Measurements from ENCODE around the gene BRCA2.
"Not testable (repeated sequence)": the region's sequence is repeated elsewhere in the genome, so short reads cannot be mapped to it uniquely, and the experiment has no call there.

The BRCA2 gene

DNA sequence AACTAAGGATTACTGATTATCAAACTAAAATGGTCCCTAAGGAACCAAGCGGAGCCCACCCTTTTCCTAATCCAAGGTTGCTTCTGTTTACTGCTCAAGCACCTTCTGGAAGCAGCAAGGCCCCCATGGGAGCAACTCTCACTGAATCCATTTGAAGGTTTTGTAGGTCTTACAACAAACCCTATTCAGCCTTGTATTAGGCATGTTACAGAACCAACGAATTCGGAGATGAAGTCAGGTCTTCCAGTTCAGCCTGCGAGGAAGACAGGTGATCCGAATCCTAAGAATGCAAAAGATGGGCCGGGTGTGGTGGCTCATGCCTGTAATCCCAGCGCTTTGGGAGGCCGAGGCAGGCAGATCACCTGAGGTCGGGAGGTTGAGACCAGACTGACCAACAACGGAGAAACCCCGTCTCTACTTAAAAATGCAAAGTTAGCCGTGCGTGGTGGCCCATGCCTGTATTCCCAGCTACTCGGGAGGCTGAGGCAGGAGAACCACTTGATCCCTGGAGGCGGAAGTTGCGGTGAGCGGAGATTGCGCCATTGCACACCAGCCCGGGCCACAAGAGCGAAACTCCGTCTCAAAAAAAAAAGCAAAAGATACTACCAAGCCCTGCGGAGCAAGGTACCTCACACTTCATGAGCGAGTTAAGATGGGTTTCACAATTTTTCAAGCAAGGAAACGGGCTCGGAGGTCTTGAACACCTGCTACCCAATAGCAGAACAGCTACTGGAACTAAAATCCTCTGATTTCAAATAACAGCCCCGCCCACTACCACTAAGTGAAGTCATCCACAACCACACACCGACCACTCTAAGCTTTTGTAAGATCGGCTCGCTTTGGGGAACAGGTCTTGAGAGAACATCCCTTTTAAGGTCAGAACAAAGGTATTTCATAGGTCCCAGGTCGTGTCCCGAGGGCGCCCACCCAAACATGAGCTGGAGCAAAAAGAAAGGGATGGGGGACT, 754 bp upstream of the BRCA2 start:
- no peak for DNase-seq

DNA sequence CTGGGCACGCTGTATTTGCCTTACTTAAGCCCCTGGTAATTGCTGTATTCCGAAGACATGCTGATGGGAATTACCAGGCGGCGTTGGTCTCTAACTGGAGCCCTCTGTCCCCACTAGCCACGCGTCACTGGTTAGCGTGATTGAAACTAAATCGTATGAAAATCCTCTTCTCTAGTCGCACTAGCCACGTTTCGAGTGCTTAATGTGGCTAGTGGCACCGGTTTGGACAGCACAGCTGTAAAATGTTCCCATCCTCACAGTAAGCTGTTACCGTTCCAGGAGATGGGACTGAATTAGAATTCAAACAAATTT, 676 bp downstream of the BRCA2 start:
- DNase-seq = no peak

DNA sequence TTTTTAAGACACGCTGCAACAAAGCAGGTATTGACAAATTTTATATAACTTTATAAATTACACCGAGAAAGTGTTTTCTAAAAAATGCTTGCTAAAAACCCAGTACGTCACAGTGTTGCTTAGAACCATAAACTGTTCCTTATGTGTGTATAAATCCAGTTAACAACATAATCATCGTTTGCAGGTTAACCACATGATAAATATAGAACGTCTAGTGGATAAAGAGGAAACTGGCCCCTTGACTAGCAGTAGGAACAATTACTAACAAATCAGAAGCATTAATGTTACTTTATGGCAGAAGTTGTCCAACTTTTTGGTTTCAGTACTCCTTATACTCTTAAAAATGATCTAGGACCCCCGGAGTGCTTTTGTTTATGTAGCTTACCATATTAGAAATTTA, 1.2 kb downstream of the BRCA2 start:
- no peak for DNase-seq

DNA sequence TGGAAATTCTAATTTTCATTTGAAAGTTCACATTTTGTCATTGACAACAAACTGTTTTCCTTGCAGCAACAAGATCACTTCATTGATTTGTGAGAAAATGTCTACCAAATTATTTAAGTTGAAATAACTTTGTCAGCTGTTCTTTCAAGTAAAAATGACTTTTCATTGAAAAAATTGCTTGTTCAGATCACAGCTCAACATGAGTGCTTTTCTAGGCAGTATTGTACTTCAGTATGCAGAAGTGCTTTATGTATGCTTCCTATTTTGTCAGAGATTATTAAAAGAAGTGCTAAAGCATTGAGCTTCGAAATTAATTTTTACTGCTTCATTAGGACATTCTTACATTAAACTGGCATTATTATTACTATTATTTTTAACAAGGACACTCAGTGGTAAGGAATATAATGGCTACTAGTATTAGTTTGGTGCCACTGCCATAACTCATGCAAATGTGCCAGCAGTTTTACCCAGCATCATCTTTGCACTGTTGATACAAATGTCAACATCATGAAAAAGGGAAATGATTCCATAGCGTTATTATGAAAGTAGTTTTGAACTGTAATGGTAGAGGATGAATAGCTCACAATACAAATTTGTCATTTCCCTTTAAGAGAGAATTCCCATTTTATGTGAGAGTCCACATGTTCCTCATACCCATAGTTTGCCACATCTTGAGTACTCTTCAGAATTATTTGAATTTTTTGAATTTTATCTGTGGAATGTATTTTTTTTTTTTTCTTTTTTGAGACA, 2.6 kb downstream of the BRCA2 start:
- no peak for DNase-seq

DNA sequence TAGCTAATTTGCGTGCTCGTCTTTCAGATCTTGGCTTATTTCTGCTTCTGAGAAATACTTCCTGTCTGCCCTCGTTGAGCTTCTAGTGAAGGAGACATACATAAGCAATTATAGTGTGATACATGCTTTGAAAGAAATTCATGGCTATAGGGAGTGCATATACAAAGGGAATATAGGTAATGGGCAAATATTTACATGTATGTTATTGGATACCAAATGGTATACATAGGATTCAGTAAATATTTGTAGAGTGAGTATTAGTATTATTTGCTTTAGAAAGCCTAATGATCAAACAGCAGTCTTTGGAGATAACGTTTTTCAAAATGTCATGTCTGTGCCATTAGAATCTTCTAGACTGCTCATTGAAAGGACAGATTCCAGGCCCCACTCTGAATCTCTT, 5.2 kb downstream of the BRCA2 start:
- DNase-seq = no peak

DNA sequence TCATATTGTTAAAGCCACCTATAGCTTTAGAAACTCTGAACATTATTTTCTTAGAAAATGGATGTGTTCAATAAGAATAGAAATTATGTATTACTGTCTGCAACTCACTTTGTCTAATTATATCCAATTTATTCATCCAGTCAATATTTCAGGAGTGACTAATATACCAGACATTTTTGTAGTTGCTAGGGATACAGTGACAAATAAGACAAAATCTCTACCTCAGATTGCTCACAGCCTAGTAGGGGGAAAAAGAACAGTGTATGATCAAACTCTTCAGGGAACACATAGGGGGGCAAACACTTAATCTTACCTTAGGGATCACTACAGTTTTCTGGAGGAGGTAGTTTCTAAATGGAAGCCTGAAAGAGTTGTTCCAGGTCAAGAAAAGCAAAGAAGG, 8.6 kb downstream of the BRCA2 start:
- DNase-seq = no peak

DNA sequence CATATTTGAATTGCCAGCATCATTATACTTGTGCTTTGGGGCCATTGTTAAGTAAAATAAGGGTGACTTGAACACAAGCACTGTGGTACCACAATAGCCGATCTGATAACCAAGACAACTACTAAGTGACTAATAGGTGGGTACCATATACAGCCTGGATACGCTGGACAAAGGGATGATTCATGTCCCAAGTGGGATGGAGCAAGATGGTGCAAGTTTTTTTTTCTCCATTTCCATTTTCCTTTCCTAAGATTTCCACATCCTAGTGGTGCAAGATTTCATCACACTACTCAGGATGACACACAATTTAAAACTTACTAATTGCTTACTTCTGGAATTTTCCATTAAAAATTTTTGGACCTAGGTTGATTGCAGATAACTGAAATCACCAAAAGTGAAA, 15.1 kb downstream of the BRCA2 start:
- no peak for DNase-seq

DNA sequence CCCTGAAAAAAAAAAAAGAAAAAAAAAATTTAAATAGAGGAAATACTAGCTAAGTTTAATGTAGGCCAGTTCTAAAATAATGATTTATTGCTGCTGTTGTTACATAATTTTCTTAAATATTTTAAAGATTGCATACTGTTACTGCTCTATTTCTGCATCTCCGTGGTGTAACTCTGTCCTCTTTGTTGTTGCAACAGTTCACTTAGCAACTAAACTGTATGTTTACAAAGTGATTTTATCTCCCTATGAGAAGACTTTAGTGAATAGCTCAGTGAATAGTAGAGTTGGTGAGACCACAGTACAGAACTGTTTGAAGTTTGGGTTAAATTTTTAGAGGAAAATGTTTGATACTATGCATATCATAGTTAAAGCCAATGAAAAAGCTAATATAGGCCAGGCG, 19.4 kb downstream of the BRCA2 start:
- DNase-seq = no peak

DNA sequence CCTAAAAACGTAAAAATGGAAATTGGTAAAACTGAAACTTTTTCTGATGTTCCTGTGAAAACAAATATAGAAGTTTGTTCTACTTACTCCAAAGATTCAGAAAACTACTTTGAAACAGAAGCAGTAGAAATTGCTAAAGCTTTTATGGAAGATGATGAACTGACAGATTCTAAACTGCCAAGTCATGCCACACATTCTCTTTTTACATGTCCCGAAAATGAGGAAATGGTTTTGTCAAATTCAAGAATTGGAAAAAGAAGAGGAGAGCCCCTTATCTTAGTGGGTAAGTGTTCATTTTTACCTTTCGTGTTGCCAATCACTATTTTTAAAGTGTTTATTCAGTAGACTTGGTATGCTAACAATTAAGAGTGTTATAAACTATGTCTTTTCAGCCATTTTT, 25.6 kb downstream of the BRCA2 start:
- no peak for DNase-seq

DNA sequence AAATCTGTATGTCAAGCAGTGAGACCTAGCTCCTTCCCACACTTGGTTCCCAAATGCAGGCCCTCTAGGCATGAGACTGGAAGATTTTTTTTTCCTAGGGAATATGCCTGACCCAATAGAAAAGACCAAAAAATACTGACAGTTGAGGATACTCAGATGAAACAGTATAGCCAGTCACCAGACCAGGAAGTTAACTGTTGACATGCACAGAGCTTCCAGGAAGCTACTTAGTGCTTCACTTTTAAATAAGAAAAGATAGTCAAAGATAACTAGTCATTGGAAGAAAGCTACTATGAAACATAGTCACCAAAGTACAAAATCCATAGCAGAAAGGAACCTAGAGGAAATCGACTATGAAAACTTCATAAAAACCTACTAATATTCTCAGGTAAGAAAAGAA, 32.3 kb downstream of the BRCA2 start:
- no peak for DNase-seq

DNA sequence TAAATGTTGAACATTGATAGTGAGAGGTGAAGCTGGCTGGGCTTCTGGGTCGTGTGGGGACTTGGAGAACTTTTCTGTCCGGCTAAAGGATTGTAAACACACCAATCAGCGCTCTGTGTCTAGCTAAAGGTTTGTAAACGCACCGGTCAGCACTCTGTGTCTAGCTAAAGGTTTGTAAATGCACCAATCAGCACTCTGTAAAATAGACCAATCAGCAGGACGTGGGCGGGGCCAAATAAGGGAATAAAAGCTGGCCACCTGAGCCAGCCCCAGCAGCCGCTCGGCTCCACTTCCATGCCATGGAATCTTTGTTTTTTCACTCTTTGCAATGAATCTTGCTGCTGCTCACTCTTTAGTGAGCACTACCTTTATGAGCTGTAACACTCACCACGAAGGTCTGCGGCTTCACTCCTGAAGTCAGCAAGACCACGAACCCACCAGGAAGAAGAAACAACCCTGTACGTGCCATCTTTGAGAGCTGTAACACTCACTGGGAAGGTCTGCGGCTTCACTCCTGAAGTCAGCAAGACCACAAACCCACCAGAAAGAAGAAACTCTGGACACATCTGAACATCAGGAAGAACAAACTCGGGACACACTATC, 35.6 kb downstream of the BRCA2 start:
- not testable (repeated sequence) for DNase-seq

DNA sequence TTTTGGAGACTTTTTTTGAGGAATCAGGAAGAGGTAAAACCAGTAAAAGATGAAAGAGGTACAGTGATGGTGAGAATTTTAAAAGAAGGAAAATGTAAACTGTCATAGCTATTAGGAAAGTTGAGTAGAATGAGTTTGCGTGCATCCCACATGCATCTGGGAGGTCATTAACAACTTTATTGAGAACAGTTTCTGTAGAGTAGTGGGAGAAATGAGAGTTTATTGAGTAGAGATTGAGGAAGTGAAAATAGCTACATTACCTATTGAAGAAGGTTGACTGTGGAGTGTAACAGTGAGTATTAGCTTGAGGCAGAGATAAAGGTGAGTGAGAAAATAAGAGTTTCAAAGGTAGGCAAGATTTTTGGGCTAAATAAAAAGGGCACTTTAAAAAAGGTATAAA, 38.7 kb downstream of the BRCA2 start:
- DNase-seq = no peak

DNA sequence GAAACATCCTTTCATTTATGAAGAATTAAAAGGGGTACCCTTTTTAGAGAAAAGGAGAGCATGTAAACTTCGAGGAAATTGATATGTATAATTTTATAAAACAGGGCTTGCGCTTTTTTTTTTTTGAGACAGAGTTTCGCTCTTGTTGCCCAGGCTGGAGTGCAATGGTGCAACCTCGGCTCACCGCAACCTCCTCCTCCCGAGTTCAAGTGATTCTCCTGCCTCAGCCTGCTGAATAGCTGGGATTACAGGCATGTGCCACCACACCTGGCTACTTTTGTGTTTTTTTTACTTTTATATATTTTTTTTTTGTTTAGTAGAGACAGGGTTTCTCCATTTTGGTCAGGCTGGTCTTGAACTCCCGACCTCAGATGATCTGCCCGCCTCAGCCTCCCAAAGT, 40.6 kb downstream of the BRCA2 start:
- not testable (repeated sequence) for DNase-seq

DNA sequence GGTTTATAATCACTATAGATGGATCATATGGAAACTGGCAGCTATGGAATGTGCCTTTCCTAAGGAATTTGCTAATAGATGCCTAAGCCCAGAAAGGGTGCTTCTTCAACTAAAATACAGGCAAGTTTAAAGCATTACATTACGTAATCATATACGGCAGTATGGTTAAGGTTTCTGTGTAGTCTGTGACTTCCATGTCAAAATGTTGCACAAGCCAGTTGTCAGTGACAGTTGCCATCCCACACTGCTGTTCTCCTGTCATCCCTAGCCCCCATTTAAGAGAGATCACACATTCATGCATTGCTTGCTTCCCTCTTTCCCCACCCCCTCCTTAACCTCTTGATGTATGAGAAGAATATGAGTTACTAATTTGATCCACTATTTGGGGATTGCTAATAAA, 47.3 kb downstream of the BRCA2 start:
- DNase-seq = no peak

DNA sequence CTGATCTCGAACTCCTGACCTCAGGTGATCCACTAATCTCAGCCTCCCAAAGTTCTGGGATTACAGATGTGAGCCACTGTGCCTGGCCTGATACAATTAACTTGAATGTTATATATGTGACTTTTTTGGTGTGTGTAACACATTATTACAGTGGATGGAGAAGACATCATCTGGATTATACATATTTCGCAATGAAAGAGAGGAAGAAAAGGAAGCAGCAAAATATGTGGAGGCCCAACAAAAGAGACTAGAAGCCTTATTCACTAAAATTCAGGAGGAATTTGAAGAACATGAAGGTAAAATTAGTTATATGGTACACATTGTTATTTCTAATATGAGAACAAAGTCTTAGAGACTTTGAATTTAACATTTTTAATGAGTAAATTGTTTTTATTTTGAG, 55.5 kb downstream of the BRCA2 start:
- no peak for DNase-seq

DNA sequence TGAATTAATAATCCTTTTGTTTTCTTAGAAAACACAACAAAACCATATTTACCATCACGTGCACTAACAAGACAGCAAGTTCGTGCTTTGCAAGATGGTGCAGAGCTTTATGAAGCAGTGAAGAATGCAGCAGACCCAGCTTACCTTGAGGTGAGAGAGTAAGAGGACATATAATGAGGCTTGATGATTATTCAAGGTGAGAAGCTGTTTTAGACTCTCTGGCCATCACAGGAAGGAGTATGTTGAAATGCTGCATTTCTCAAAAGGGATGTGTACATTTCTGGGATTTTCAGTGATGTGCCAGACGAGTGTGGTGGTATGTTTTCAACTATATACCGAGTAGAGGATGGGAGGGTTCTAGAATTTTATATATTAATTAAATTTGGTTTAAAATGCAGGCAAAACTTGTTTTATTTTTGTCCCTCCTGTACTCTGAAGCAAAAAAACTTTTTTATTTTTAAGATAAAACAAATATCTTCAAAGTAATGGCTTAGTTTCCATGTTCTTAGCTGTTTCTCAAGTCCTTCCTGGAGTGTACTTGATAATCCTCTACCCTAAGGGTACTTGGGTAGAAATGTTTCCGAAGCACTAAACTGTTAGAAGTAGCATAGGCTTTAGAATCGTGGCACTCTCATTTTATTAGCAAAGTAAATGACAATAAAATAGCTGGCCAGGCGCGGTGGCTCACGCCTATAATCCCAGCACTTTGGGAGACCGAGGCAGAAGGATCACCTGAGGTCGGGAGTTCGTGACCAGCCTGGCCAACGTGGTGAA, 61.5 kb downstream of the BRCA2 start:
- no peak for DNase-seq

DNA sequence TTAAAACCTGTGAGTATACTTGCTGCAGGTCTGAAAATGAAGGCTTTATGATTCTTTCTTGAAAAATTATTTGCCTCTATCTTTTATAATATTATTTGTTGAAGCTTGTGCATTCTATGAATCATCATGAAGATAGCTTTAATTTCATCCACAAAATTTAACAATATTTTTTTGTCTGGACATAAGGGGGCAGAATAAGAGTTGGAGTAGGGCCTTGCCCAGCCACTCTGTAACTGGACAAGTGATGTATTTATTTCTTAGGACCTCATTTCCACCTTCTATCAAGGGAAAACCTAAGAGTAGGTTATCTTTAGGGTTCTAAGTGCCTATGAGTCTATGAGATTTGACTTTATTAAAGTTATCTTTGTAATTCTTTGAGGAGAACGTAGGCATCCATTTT, 62.7 kb downstream of the BRCA2 start:
- DNase-seq = no peak

DNA sequence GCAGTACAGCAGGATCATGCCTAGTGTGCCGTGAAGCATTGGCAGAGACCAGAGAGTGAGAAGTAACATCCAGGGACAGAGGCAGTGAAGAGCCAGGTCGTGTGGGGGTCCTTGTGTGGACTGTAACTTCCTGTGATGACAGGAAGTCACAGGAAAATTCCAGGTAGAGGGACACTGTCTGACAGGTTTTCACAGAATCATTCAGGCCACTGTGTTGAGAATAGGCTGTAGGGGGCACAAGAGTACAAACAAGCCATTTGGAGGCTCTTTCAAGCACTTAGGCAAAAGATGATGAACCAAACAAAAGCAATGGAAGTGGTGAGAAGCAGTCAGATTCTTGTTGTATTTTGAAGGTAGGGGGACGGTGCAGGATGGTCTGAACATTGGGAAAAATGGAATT, 66.2 kb downstream of the BRCA2 start:
- no peak for DNase-seq

DNA sequence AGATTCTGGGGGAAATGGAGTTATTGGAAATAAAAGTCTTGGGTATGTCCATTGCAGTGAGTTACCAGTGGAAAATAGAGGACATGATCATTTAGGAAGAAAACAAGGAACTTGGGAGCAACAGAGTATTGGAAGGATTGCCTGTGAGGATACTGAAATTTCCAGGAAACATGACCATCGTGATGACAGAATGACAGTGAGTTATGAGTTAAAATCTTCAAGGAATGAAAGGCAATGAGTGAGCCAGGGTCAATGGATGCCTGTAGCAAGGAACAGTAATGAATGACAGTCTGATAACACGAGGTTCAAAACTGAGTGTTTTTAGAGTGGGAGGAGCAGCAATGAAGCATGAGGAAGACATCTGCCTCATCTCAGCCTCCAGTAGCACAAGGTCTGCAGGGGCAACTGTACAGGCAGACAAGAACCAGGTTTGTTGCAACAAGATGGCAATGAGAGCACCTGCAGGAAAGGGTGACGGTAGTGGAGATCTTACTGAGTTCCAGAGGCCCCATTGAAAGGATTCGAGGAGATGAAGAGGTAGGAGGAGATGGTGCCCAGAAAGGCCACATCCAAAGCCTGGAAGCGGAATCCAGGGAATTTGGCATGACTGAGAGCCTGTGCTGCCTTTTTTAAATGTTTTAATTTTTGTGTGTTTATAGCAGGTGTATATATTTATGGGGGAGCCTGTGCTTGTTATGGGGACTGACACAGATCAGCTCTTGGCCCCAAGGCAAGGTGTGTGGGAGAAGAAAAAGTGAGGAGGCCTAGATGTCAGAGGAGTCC, 68.7 kb downstream of the BRCA2 start:
- DNase-seq = no peak

DNA sequence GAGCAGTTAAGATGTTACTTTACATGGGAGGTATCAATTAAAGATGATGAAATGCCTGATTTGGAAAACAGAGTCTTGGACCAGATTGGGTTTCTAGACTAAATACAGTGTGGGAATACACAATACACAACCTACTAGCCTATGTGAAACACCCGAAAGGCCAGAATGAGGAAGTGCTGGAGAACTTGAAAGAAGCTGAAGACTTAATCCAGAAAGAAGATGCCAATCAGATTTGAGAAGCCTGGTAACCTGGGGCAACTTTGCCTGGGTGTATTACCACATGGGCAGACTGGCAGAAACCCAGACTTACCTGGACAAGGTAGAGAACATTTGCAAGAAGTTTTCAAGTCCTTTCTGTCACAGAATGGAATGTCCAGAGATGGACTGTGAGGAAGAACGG, 69.4 kb downstream of the BRCA2 start:
- DNase-seq = no peak

DNA sequence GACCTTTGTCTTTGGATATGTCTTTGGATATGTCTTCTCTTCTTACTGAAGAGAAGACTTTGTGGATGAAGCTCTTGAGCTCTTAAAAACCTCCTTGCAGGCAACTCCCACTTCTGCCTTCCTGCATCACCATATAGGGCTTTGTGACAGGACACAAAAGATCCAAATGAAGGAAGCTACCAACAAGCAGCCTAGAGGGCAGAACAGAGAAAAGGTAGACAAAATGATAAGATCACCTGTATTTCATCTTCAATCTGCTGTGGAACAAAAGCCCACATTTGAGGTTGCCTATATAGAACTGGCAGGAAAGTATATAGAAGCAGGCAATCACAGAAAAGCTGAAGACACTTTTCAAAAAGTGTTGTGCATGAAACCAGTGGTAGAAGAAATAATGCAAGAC, 70.1 kb downstream of the BRCA2 start:
- no peak for DNase-seq

DNA sequence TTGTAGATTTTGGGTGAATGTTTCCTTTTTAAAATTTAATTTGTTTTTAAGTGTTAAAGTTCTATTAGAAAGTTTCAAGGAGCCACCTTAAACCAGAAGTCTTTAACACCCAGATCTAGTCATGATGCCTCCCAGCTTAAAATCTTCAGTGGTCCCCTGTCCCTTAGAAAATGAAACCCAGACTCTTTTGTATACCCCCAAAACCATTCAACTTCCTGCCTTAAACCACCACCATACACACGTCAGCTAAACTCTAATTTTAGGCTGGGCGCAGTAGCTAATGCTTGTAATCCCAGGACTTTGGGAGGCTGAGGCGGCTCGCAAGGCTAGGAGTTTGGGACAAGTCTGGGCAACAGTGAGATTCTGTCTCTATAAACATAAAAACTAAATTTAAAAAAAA, 74.7 kb downstream of the BRCA2 start:
- no peak for DNase-seq

DNA sequence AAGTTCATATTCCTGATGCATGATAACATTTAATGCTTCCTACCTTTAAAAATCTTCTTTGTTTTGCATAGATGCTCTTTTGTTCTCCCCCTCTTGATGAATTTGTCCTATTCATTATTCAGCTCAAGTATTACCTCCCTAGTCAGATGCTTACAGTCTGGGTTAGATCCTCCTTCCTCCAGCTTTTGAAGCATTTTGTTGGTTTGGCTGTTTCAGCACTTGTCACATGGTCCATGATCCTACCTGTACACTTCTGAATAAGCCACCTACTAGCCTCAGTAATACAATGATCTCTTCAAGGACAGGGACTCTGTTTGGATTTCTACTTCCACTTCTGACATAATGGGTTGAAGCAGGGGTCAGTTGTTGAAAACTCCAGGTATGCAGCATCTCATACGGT, 75.2 kb downstream of the BRCA2 start:
- no peak for DNase-seq
